Measurements from ENCODE around the gene ACOT7.
"Not testable (repeated sequence)": the region's sequence is repeated elsewhere in the genome, so short reads cannot be mapped to it uniquely, and the experiment has no call there.

ACOT7 gene

DNA sequence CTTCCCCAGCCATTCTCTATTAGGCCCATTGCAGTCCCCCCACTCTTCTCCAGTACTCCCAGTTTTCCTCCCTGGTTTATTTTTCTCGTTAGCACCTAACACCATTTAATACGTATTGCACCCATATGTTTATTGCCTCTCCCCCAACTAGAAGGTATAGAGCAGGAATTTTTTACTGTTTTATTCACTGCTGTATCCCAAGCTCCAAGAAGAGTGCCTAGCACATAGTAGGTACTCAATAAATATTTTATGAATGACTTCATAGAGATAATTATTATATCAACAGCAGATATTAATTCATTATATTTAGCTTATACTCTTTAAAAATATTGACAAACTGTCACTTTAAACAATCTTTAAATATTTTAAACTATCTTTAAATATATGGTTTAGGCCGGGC is 5.7 kb upstream of the ACOT7 start:
- no peak for DNase-seq (ENCODE audit: low read depth)

DNA sequence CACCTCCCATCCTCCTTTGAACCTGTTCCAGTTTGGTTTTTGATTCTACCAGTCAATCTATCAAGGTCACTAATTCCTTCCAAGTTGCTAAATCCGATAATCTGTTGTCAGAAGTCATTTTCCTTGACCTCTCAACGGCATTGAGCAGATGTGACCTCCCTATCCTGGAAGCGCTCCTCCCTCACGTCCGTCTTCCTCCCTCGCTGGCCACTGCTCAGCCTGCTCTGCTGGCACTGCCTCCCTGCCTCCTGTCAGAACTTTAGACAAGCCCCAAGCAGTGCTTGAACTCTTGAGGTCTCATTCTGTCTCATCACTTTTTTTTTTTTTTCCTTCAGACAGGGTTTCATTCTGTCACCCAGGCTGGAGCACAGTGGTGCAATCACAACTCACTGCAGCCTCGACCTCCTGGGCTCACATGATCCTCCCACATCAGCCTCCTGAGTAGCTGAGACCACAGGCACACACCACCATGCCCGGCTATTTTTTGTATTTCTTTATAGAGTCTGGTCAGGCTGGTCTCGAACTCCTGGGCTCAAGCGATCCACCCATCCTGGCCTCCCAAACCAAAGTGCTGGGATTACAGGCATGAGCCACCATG is 4.4 kb upstream of the ACOT7 start:
- no peak for DNase-seq (ENCODE audit: low read depth)

DNA sequence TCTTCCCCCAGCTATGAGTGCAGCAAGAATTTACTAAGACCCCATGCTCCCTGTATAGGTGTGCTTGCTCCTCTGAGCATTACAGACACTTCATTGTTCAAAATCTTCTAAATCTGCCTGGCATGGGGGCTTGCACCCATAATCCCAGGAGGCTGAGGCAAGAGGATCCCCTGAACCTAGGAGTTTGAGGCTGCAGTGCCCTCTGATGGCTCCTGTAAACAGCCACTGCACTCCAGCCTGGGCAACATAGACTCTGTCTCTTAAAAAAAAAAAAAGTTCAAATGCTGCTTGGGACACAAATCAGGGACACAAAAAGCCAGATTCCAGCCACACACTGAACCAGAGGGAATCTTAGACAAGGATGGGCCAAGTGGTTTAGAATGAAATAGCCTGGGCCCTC is 3.4 kb upstream of the ACOT7 start:
- no peak for DNase-seq (ENCODE audit: low read depth)

DNA sequence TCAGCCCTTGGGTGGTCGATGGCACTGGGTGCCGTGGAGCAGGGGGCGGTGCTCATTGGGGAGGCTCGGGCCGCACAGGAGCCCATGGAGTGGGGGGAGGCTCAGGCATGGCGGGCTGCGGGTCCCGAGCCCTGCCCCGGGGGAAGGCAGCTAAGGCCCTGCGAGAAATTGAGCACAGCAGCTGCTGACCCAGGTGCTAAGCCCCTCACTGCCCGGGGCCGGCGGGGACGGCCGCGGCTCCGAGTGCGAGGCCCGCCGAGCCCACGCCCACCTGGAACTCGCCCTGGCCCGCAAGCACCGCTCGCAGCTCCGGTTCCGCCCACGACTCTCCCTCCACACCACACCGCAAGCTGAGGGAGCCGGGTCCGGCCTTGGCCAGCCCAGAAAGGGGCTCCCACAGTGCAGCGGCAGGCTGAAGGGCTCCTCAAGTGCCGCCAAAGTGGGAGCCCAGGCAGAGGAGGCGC is 2.2 kb upstream of the ACOT7 start:
- not testable (repeated sequence) for DNase-seq (ENCODE audit: low read depth)

DNA sequence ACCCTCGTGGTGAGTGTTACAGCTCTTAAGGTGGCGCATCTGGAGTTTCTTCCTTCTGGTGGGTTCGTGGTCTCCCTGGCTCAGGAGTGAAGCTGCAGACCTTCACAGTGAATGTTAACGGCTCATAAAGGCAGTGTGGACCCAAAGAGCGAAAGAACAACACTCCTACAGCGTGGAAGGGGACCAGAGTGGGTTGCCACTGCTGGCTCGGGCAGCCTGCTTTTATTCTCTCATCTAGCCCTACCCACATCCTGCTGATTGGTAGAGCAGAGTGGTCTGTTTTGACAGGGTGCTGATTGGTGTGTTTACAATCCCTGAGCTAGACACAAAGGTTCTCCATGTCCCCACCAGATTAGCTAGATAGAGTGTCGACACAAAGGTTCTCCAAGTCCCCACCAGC is 1.6 kb upstream of the ACOT7 start:
- DNase-seq (ENCODE audit: low read depth), result not testable (repeated sequence)

DNA sequence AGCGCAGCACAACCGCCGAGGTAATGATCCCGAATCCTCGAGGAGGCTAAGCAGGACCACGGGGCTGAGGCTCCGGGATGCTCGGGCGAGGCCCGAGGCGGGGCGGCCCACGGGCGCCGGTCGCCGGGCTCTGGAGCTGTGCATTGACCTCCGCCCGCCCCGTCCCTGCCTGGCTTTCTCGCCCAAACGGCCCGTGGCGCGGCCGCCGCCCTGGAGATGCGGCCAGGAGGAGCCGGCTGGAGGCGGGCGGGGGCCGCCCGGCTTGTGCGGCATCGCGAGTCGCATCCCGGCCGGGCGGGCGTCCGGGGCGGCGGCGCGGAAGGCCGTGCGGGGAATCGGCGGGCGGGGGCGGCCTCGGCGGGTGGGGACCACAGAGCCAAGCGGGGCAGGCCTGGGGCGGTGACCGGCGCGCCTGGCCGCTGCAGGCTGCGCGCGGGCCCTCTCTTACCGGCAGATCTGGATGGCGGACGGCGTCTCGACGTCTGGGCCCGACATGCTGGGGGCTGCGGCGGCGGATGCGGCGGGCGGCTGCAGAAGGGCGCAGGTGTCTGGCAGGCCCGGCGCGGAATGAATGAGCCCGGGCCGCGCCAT is 663 bp downstream of the ACOT7 start:
- DNase-seq (ENCODE audit: low read depth), result peak; percentile 6

DNA sequence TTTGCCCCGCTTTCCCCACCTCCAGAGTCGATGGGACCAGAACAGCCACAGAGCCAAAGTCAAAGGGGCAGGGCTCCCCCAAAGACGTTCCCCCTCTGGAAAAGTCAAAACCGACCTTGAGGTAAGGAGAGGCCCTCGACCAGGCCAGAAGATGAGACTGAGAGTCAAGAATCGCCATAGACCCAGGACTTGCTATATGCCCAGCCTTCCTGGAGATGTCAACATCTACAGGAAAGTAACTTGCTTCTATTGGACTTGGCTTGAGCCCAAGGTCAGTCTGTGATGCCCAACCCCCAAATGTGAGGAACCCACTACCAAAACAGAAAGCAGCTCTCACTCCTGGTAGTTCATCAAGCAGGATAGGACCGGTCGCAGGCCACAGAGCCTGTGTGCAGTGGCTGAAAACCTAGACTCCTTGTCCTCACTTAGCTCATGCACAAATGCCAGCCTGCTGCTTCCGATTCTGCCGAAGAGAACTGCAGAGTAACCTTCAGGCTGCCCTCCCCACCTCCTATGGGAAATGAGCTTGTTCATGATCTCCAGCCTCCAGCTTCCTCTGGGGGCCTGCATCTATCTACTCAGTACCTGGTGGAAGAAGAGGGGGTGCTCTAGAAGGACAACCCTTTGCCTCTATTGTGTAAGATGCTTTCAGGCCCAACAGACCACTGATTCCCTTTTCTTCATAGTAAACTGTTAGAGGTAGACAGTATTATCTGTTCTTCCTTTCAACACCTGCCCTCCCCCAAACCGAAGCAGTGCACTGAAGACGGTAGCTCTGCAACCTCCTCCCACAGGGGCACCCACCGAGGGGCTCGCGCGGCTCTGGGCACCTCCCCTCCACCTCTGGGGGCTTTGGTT is 1.4 kb downstream of the ACOT7 start:
- DNase-seq (ENCODE audit: low read depth), result no peak

DNA sequence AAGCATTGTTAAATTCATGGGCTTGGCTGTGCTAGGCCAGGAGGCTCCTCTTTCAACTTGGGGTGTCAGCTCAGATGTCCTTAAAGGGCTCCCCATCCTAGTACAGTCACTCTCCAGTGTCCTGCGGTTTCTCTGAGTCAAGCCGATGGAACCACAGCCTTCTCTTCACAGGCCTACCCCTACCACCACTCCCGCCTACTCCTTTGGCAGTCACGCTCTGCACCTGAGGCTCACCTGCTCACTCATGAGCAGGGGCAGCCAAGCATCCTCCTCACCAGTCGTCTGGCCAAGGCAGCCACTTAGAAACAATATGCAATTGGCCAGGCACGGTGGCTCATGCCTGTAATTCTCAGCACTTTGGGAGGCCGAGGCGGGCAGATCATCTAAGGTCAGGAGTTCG is 3.6 kb downstream of the ACOT7 start:
- no peak for DNase-seq (ENCODE audit: low read depth)

DNA sequence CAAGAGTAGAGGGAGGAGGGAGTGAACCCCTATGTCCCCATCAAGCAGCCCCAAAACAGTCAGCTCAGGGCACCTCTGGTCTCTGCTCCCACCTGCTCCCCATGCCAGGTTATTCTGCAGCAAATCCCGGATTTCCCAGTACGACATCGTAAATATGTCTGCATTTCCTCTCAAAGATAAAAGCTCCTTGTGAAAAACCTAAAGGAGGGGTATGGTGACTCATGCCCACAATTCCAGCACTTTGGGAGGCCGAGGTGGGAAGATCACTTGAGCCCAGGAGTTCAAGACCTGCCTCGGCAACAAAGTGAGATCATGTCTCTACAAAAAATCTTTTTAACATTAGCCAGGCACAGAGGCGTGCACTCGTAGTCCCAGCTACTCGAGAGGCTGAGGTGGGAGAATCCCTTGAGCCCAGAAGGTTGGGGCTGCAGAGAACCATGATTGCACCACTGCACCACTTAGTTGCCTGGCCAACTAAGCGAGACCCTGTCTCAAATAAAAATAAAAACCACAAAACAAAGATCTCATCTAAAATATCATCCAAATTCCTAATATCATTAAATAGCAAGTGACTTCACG is 7.1 kb downstream of the ACOT7 start:
- DNase-seq (ENCODE audit: low read depth), result no peak

DNA sequence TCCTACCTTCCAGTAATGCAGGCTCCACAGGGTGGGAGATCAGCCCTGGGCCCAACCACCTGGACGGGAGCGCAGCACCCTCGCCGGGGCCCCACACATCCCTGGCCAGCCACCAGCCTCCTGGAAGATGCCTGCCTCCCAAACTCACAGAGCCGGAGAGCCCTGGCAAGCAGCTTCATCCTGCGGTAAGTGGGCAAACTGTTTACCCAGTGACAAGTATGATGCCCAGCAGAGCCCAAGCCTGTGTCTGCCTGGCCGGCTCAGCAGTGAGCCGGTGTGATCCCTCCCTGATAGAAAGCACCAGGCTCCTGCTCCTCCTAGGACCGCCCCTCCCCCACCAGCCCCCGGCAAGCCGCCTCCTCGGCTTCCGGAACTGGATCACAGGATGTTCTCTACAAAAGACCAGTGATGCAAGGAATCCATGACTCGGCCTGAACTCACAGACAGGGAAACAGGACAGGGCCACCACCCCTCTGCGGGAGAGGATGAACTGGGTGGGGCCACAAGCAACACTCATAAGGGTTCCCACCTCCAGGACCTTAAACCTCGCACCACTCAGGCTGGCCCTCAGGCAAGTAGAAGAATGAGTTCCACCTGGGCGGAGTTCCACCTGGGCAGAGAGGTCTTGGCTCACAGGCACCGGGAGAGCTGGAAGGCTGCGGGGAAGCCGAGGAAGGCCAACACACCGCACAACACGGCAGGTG is 7.9 kb downstream of the ACOT7 start:
- DNase-seq (ENCODE audit: low read depth), result no peak

DNA sequence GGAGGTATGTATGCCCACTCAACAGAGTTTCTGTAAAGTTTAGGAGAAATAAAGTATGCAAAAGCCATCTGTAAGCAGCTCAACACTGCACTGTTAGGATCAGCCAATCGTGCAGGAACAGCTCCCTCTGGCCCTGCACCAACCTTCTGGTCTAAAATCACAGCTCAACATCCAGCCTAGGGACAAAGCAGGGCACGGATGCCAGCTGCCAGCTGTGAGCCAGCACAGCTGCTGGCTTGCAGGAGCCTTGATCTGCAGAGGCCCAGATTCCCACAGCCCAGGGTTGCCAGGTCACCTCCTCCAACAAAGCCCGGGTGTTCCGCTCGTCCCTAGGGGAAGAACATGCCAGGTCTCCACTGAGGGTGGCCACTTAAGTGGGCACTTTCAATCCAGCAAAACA is 8.6 kb downstream of the ACOT7 start:
- DNase-seq (ENCODE audit: low read depth), result no peak

DNA sequence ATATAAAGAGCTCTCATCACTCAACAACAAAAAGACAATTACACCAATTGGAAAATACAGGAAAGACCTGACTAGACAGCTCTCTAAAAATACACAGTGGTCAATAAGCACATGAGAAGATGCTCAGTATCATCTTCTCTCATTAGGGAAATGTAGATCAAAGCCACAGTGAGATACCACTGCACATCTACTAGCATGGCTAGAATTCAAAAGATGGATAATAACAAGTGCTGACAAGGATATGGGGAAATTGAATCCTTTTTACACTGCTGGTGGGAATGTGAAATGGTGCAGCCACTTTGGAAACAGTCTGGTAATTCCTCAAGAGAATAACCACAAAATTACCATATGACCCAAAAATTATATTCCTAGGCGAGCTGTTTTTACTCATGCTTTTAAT is 9.4 kb downstream of the ACOT7 start:
- DNase-seq (ENCODE audit: low read depth), result no peak

DNA sequence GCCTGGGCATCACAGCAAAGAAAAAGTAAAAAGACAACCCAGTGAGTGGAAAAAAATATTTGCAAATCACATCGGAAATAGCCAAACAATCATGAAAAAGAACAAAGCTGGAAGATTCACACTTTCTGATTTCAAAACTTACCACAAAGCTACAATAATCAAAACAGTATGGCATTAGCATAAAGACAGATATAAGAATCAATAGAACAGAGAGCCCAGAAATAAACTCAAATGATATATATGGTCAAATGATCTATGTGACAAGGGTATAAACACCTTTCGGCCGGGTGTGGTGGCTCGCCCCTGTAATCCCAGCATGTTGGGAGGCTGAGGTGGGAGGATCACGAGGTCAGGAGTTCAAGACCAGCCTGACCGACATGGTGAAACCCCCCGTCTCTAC is 13.5 kb downstream of the ACOT7 start:
- DNase-seq (ENCODE audit: low read depth), result no peak

DNA sequence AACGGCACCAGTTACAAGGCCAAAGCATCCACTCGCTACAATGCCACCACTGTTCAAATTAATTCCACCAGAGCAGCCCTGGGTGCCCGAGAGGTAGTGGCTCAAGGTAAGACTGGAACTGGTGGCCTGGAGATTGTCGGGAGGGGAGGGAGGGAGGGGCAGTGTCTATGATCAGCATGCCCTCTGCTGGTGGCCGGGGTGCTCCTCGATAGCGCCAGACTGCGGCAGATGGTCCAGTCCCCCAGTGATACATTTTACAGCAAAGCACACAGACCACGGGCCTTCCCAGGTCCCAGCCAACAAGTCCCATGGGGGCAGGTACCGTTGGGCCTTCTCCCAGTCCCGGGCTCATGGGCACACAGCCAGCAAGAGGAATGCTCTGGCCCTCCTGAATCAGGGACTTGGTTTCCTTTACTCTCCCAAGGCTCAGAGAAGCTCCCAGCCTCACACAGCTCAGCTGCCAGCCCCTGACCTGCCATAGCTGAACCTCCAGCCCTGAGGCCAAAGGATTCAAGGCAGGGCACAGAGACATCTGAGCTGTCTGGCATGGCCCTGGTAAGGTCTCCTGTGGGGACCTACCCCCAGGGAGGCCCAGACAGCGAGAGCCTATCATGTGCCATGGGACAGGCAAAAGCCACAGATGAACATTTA is 15.3 kb downstream of the ACOT7 start:
- no peak for DNase-seq (ENCODE audit: low read depth)

DNA sequence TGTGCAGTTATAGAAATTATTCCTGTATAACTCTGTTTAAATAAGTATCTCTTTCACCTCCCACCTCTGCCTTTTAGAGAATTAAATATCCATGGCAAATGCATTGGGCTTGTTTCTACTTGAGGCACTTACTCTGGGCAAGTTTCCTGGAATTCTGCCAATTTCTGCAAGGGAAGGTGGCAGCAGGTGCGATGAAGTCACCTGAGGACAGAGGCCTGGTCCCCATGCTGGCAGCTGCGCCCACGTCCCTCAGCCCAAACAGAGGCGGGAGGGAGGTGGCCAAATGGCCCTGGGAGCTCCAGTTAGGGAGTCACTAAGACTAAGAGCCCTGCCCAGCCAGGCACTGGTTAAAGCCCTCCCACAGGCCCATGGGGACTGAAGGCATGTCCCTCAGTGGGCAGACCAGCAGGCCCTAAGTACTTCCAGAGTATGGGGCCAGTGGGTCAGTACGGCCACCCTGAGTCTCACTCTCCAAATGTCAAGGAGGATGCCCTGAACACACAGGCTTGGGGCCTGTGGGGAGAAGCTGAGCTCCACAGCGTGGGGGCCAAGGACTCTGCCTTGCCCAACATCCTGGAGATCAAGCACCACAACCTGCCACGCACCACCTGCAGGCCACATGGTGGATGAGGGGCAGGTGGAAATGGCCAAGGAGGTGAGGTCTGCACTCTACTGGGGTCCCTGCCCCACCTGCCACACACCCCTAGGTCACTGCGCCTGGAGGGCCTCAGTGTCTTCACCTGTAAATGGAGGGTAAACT is 19.4 kb downstream of the ACOT7 start:
- no peak for DNase-seq (ENCODE audit: low read depth)

DNA sequence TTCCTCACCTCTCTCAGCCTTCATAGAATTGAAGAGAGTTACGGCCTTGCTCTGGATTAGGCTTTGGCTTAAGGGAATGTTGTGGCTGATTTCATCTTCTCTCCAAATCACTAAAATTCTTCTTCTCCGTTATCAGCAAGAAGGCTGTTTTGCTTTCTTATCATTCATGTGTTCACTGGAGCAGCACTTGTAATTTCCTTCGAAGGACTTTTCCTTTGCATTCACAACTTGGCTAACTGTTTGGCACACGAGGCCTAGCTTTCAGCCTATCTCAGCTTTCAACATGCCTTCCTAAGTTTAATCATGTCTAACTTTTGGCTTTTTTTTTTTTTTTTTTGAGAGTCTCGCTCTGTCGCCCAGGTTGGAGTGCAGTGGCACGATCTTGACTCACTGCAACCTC is 21.3 kb downstream of the ACOT7 start:
- DNase-seq (ENCODE audit: low read depth), result not testable (repeated sequence)

DNA sequence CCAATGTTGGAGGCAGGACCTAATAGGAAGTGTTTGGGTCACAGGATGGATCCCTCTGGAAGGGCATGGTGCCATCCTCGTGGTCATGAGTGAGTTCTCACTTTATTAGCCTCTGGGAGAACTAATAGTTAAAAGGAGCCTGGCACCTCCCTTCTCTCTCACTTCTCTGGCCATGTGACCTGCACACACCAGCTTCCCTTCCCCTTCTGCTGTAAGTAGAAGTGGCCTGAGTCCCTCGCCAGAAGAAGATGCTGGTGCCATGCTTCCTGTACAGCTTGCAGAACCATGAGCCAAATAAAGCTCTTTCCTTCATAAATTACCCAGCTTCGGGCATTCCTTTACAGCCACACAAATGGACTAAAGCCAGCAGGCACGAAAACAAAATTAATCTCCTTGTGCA is 23.6 kb downstream of the ACOT7 start:
- DNase-seq (ENCODE audit: low read depth), result no peak

DNA sequence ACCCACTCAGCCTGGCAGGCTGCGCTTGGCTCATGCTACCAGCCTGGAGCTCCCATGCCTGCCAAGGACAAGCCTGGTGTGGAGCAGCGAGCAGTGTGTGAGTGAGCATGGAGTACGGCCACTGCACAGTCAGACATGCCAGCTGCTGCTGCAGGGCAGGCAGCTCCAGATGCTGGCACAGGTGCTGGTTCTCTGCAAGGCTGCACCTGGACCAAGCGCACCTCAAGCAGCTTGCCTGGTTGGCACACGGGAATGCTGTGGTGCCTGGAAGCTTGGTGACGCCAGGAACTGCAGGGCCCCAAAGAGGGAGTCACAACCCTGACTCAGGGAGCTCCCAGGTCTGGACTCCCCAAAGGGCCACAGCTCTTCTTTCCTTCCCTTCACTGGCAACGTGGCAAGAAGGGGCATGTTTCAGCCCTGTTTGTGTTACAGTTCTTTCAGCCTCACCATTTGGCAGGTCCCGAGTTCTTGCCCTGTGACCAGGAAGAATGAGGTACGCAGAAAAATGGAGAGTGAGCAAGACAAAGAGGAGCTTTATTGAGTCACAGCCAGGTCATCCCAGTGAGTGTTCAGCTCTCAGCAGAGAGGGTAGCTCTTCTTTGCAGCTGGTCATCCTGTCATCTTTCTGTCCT is 26.1 kb downstream of the ACOT7 start:
- no peak for DNase-seq (ENCODE audit: low read depth)

DNA sequence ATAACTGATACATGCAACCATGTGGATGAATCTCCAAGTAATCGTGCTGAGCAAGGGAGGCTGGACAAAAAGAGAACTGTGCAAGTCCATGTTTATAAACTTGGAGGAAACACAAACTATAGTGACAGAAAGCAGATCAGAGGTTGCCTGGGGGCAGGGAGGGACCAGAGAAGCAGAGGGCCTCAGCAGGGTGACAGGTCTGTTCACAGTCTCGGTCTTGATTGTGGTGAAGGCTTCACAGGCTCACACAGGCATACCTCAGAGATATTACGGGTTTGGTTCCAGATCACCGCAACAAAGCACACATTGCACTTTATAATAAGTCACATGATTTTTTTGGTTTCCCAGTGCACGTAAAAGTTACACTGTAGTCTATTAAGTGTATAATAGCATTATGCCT is 28.5 kb downstream of the ACOT7 start:
- peak; percentile 28 for DNase-seq (ENCODE audit: low read depth)

DNA sequence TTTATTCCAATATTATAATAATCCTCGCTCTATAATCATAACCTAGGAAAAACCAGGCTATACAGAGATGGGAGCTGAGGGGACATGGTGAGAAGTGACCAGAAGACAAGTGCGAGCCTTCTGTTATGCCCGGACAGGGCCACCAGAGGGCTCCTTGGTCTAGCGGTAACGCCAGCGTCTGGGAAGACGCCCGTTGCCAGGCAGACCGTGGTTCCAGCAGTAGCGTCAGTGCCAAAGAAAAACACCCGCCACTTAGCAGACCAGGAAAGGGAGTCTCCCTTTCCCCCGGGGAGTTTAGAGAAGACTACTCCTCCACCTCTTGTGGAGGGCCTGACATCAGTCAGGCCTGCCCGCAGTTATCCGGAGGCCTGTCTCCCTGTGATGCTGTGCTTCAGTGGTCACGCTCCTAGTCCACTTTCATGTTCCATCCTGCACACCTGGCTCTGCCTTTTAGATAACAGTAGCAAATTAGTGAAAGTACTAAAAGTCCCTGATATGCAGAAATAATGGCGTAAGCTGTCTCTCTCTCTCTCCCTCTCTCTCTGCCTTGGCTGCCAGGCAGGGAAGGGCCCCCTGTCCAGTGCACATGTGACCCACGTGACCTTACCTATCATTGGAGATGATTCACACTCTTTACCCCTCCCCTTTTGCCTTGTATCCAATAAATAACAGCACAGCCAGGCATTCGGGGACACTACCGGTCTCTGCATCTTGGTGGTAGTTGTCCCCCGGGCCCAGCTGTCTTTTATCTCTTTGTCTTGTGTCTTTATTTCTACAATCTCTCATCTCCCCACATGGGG is 30.3 kb downstream of the ACOT7 start:
- not testable (repeated sequence) for DNase-seq (ENCODE audit: low read depth)
